ENCODE measurements around the gene SBK3. TPM values are rescaled to one million over a fixed set of nuclear protein-coding genes. Genes with fewer than 3 reads are reported as not detected.

Gene SBK3
- total RNA-seq, 2 experiments from 2014 or later = 0.34 TPM; not detected in 1

DNA sequence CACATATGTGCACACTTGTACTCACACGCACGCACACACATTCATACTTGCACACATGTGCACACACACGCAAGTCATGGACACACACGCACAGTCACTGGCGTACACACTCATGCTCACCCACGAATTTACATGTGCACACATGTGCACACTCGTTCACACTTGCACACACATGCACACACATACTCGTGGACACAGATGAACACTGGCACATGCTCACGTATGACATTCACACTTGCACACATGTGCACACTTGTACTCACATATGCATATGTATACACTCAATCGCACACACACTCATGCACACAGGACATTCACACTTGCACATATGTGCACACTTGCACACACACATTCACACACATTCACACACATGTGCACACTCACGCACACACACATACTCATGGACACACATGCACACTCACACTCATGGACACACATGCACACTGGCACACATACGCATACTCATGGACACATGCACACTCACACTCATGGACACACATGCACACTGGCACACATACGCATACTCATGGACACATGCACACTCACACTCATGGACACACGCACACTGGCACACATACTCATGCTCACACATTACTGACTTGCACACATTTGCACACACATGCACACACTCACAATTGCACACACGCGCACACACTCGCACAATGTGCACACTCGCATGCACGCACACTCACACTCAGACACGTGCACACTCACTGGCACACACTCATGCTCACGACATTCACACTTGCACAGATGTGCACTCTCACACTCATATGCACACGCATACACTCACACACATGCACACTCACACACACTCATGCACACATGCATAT, 17.9 kb downstream of the SBK3 start:
- no peak for DNase-seq (ENCODE audit: low spot score)
- H3K4me3 ChIP-seq (ENCODE audit: low read depth, low read length, poor library complexity, severe bottlenecking) = no peak overlapping the region
- no peaks in the 10 kb centered on the region for H3K36me3 ChIP-seq (ENCODE audit: insufficient read depth, low read length)
- CTCF ChIA-PET (ENCODE audit: unreplicated experiment) = no interaction called here
- TF ChIP-seq, protein P1, sequence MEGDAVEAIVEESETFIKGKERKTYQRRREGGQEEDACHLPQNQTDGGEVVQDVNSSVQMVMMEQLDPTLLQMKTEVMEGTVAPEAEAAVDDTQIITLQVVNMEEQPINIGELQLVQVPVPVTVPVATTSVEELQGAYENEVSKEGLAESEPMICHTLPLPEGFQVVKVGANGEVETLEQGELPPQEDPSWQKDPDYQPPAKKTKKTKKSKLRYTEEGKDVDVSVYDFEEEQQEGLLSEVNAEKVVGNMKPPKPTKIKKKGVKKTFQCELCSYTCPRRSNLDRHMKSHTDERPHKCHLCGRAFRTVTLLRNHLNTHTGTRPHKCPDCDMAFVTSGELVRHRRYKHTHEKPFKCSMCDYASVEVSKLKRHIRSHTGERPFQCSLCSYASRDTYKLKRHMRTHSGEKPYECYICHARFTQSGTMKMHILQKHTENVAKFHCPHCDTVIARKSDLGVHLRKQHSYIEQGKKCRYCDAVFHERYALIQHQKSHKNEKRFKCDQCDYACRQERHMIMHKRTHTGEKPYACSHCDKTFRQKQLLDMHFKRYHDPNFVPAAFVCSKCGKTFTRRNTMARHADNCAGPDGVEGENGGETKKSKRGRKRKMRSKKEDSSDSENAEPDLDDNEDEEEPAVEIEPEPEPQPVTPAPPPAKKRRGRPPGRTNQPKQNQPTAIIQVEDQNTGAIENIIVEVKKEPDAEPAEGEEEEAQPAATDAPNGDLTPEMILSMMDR (conservative IDR thresholded peaks at IDR 0.05; ENCODE audit: low read length) = no peak
- TF ChIP-seq EZH2phosphoT487 (IDR thresholded peaks at IDR 0.05; ENCODE audit: borderline replicate concordance, low read depth, low read length) = no peak
- intact Hi-C loops (cut with micrococcal nuclease; ENCODE audit: unreplicated experiment) = no loop called here
- no peak overlapping the region for H3K27ac ChIP-seq (ENCODE audit: low read depth, low read length, poor library complexity, severe bottlenecking)
- BruUV-seq (replicated peaks) = no TSS peak
- no peaks in the 10 kb centered on the region for H3K4me1 ChIP-seq (ENCODE audit: insufficient read depth, low read length, poor library complexity, severe bottlenecking)
- H3K9me3 ChIP-seq (ENCODE audit: low read length) = 0 out of 2 replicates have a peak, but pooled peaks cover 5% of the 10 kb centered on the region
- no peak overlapping the region for H3K4me2 ChIP-seq (ENCODE audit: low read length)
- no peak overlapping the region for H2AFZ ChIP-seq (ENCODE audit: low read length)
- no peaks in the 10 kb centered on the region for H4K20me1 ChIP-seq (ENCODE audit: insufficient read depth, low read length)
- POLR2A ChIA-PET = no interaction called here
- no peaks in the 10 kb centered on the region for H3K9me2 ChIP-seq (ENCODE audit: insufficient read depth, low read length)
- no peaks in the 10 kb centered on the region for H3K79me2 ChIP-seq (ENCODE audit: insufficient read depth, low read depth, low read length)

- no peak overlapping the region for H3K4me3 ChIP-seq (ENCODE audit: low read depth, low read length, poor library complexity, severe bottlenecking)
Measured at GRCh38 chr19:55526216-55527196, 18.8 kb downstream of the SBK3 start.

More at GRCh38 chr19:55526216-55527196, 18.8 kb downstream of the SBK3 start:
- ChIA-PET CTCF (ENCODE audit: unreplicated experiment) (no interaction called here), POLR2A (no interaction called here)
- H3K4me2 ChIP-seq (ENCODE audit: low read length) = no peak overlapping the region
- 0 out of 2 replicates have a peak, but pooled peaks cover 5% of the 10 kb centered on the region for H3K9me3 ChIP-seq (ENCODE audit: low read length)
- H3K36me3 ChIP-seq (ENCODE audit: insufficient read depth, low read length) = no peaks in the 10 kb centered on the region
- TF ChIP-seq, protein P1 (conservative IDR thresholded peaks at IDR 0.05; ENCODE audit: low read length) = no peak
- TF ChIP-seq EZH2phosphoT487 (IDR thresholded peaks at IDR 0.05; ENCODE audit: borderline replicate concordance, low read depth, low read length) = no peak
- H3K9me2 ChIP-seq (ENCODE audit: insufficient read depth, low read length) = no peaks in the 10 kb centered on the region
- no peaks in the 10 kb centered on the region for H3K4me1 ChIP-seq (ENCODE audit: insufficient read depth, low read length, poor library complexity, severe bottlenecking)
- intact Hi-C loops (cut with micrococcal nuclease; ENCODE audit: unreplicated experiment) = no loop called here
- DNase-seq (ENCODE audit: low spot score) = no peak
- no peak overlapping the region for H3K27ac ChIP-seq (ENCODE audit: low read depth, low read length, poor library complexity, severe bottlenecking)
- BruUV-seq (replicated peaks) = no TSS peak
- H3K79me2 ChIP-seq (ENCODE audit: insufficient read depth, low read depth, low read length) = no peaks in the 10 kb centered on the region
- no peaks in the 10 kb centered on the region for H4K20me1 ChIP-seq (ENCODE audit: insufficient read depth, low read length)
- H2AFZ ChIP-seq (ENCODE audit: low read length) = no peak overlapping the region
